ENCODE results near the gene GPRC5A. TPM values are rescaled to one million over a fixed set of nuclear protein-coding genes. Genes with fewer than 3 reads are reported as not detected.

The GPRC5A gene
- total and polyA plus RNA-seq, 10 of the 15 experiments (the other 5 are each of a cell fraction or from before 2014, with no cell fraction given): 0.10 to 2.8 (median 1.1) TPM

DNA sequence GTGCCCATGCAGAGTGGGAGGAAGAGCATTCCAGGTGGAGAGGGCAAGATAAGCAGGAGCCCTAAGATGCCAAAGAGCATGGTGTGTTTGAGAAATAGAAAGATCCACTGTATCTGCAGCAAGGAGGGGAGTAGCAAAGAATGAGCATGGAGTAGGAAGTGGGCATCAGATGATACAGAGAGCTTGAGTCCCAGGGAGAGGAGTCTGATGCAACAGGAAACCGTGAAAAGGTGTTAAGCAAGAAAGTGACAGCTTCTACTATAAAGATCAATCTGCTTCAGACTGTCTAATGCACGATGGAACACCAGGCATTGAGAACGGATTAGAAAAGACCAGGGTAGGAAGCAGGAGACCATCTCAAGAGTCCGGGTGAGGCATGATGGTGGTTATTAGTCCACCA is 72.9 kb downstream of the GPRC5A start (continued):
- TF ChIP-seq, protein P1, sequence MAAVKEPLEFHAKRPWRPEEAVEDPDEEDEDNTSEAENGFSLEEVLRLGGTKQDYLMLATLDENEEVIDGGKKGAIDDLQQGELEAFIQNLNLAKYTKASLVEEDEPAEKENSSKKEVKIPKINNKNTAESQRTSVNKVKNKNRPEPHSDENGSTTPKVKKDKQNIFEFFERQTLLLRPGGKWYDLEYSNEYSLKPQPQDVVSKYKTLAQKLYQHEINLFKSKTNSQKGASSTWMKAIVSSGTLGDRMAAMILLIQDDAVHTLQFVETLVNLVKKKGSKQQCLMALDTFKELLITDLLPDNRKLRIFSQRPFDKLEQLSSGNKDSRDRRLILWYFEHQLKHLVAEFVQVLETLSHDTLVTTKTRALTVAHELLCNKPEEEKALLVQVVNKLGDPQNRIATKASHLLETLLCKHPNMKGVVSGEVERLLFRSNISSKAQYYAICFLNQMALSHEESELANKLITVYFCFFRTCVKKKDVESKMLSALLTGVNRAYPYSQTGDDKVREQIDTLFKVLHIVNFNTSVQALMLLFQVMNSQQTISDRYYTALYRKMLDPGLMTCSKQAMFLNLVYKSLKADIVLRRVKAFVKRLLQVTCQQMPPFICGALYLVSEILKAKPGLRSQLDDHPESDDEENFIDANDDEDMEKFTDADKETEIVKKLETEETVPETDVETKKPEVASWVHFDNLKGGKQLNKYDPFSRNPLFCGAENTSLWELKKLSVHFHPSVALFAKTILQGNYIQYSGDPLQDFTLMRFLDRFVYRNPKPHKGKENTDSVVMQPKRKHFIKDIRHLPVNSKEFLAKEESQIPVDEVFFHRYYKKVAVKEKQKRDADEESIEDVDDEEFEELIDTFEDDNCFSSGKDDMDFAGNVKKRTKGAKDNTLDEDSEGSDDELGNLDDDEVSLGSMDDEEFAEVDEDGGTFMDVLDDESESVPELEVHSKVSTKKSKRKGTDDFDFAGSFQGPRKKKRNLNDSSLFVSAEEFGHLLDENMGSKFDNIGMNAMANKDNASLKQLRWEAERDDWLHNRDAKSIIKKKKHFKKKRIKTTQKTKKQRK (IDR thresholded peaks at IDR 0.05; ENCODE audit: low read depth, low read length): no peak
- TF ChIP-seq KAT2A (conservative IDR thresholded peaks at IDR 0.05; ENCODE audit: control insufficient read depth, low read depth, low read length) (no peak), TAF1 (IDR thresholded peaks at IDR 0.05; ENCODE audit: borderline replicate concordance, low read depth, low read length) (no peak), POU2F2 (IDR thresholded peaks at IDR 0.05; ENCODE audit: borderline replicate concordance, low read depth, low read length) (no peak), ZZZ3 (IDR thresholded peaks at IDR 0.05; ENCODE audit: control insufficient read depth, insufficient read length, low read depth) (no peak)
- TF ChIP-seq, protein P2, sequence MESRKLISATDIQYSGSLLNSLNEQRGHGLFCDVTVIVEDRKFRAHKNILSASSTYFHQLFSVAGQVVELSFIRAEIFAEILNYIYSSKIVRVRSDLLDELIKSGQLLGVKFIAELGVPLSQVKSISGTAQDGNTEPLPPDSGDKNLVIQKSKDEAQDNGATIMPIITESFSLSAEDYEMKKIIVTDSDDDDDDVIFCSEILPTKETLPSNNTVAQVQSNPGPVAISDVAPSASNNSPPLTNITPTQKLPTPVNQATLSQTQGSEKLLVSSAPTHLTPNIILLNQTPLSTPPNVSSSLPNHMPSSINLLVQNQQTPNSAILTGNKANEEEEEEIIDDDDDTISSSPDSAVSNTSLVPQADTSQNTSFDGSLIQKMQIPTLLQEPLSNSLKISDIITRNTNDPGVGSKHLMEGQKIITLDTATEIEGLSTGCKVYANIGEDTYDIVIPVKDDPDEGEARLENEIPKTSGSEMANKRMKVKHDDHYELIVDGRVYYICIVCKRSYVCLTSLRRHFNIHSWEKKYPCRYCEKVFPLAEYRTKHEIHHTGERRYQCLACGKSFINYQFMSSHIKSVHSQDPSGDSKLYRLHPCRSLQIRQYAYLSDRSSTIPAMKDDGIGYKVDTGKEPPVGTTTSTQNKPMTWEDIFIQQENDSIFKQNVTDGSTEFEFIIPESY (IDR thresholded peaks at IDR 0.05): no peak
- TF ChIP-seq, protein P3, sequence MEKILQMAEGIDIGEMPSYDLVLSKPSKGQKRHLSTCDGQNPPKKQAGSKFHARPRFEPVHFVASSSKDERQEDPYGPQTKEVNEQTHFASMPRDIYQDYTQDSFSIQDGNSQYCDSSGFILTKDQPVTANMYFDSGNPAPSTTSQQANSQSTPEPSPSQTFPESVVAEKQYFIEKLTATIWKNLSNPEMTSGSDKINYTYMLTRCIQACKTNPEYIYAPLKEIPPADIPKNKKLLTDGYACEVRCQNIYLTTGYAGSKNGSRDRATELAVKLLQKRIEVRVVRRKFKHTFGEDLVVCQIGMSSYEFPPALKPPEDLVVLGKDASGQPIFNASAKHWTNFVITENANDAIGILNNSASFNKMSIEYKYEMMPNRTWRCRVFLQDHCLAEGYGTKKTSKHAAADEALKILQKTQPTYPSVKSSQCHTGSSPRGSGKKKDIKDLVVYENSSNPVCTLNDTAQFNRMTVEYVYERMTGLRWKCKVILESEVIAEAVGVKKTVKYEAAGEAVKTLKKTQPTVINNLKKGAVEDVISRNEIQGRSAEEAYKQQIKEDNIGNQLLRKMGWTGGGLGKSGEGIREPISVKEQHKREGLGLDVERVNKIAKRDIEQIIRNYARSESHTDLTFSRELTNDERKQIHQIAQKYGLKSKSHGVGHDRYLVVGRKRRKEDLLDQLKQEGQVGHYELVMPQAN (conservative IDR thresholded peaks at IDR 0.05): no peak

All from GM12878 (cell line).